Suprapubic skin (tissue), 4 donors: Measurements from ENCODE around the gene SLC10A3.

Experiments
- EP300 ChIP-seq: sonication (generic); formaldehyde crosslinking; IDR thresholded peaks from one replicate; pipeline ENCODE4 v1.6.1; 2017; ENCODE audit warnings: antibody characterized with exemption
- POLR2A ChIP-seq, 2 donors: fragments of 450-650 bp; IDR thresholded peaks; one replicate each; pipeline ENCODE4 v1.6.1; 2017; ENCODE audit warnings: antibody characterized with exemption in 2 of 2, mild to moderate bottlenecking in 2 of 2, moderate library complexity in 2 of 2
- POLR2AphosphoS5 ChIP-seq, 3 donors: sonication (generic); formaldehyde crosslinking; IDR thresholded peaks; one replicate each; pipeline ENCODE4 v1.6.1; 2017; ENCODE audit warnings: antibody characterized with exemption in 3 of 3
- TF ChIP-seq, protein P1 (sequence below), 2 donors: fragments of 200-600 bp in 1 of 2; fragments of 450-650 bp in 1 of 2; sonication (generic) in 1 of 2; IDR thresholded peaks; one replicate each; pipeline ENCODE4 v1.5.1; 2016 to 2019; ENCODE audit warnings: antibody characterized with exemption in 2 of 2, mild to moderate bottlenecking in 1 of 2, moderate library complexity in 1 of 2

DNA sequence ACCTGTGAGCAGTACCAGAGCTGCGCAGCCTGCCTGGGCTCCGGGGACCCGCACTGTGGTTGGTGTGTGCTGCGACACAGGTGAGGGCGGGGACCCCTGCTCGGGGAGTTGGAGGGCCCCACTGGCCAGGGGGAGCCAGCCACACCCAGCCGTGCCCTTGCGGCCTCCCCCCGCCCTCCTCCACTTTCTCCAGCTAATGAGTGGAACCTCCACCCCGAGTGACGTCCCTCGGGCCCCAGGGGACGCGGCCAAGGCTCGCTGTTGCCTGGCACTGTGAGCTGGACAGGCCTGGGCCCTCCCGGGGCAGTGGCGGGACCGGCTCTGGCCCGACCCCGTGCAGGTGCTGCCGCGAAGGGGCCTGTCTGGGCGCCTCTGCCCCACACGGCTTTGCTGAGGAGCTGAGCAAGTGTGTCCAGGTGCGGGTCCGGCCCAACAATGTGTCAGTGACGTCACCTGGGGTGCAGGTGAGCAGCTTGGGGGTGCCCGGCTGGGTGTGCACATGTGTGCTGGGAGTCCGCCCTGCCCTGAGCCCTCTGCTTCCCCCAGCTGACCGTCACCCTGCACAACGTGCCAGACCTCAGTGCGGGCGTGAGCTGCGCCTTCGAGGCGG lies 26.7 kb downstream of the SLC10A3 start:
- TF ChIP-seq, protein P1, sequence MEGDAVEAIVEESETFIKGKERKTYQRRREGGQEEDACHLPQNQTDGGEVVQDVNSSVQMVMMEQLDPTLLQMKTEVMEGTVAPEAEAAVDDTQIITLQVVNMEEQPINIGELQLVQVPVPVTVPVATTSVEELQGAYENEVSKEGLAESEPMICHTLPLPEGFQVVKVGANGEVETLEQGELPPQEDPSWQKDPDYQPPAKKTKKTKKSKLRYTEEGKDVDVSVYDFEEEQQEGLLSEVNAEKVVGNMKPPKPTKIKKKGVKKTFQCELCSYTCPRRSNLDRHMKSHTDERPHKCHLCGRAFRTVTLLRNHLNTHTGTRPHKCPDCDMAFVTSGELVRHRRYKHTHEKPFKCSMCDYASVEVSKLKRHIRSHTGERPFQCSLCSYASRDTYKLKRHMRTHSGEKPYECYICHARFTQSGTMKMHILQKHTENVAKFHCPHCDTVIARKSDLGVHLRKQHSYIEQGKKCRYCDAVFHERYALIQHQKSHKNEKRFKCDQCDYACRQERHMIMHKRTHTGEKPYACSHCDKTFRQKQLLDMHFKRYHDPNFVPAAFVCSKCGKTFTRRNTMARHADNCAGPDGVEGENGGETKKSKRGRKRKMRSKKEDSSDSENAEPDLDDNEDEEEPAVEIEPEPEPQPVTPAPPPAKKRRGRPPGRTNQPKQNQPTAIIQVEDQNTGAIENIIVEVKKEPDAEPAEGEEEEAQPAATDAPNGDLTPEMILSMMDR (IDR thresholded peaks at IDR 0.05), result no peak
- TF ChIP-seq EP300, result no peak
- TF ChIP-seq POLR2A (IDR thresholded peaks at IDR 0.05), result no peak
- TF ChIP-seq POLR2AphosphoS5 (IDR thresholded peaks at IDR 0.05), result no peak
